H9 (cell line): ENCODE measurements around the gene SSRP1. TPM values are rescaled to one million over a fixed set of nuclear protein-coding genes. Genes with fewer than 3 reads are reported as not detected.

Experiments used
- DNase-seq: peaks from one replicate; pipeline ENCODE4 v3.0.0-alpha.2; 2017
- H2AFZ ChIP-seq: one replicate; pipeline ENCODE4 v1.6.1; 2013; ENCODE audit warnings: mild to moderate bottlenecking, low read length, control low read depth, moderate library complexity
- H2AK5ac ChIP-seq: 2 replicates; pipeline ENCODE4 v1.6.1; 2013; ENCODE audit warnings: low read length, control low read depth, mixed read lengths; ENCODE audit not compliant: insufficient read length
- H2BK120ac ChIP-seq: one replicate; pipeline ENCODE4 v1.6.1; 2013; ENCODE audit warnings: low read depth, mild to moderate bottlenecking, low read length, control low read depth, inconsistent platforms; ENCODE audit not compliant: poor library complexity, severe bottlenecking
- H2BK12ac ChIP-seq: 2 replicates; pipeline ENCODE4 v1.6.1; 2013; ENCODE audit warnings: low read length, control low read depth, mixed read lengths, low read depth; ENCODE audit not compliant: insufficient read length
- H2BK15ac ChIP-seq: 2 replicates; pipeline ENCODE4 v1.6.1; 2013; ENCODE audit warnings: low read depth, low read length, control low read depth
- H2BK20ac ChIP-seq: one replicate; pipeline ENCODE4 v1.6.1; 2013; ENCODE audit warnings: low read depth, mild to moderate bottlenecking, low read length, control low read depth, inconsistent platforms; ENCODE audit not compliant: poor library complexity, severe bottlenecking
- H2BK5ac ChIP-seq: 2 replicates; pipeline ENCODE4 v1.6.1; 2013; ENCODE audit warnings: low read length, control low read depth, mixed read lengths; ENCODE audit not compliant: insufficient read length
- H3K14ac ChIP-seq: 2 replicates; pipeline ENCODE4 v1.6.1; 2013; ENCODE audit warnings: low read length, control low read depth; ENCODE audit not compliant: insufficient read depth
- H3K18ac ChIP-seq: 2 replicates; pipeline ENCODE4 v1.6.1; 2013; ENCODE audit warnings: low read depth, mild to moderate bottlenecking, mixed read lengths, low read length, control low read depth; ENCODE audit not compliant: insufficient read length
- H3K23ac ChIP-seq: 2 replicates; pipeline ENCODE4 v1.6.1; 2013; ENCODE audit warnings: low read length, control low read depth, mixed read lengths, low read depth; ENCODE audit not compliant: insufficient read length
- H3K23me2 ChIP-seq: 2 replicates; pipeline ENCODE4 v1.6.1; 2013; ENCODE audit warnings: low read depth, mild to moderate bottlenecking, mixed read lengths, low read length, control low read depth; ENCODE audit not compliant: insufficient read length, poor library complexity, severe bottlenecking
- H3K27ac ChIP-seq: 2 replicates; pipeline ENCODE4 v1.5.1; 2013; ENCODE audit warnings: low read length, control low read depth, mixed read lengths, low read depth; ENCODE audit not compliant: insufficient read length
- H3K27me3 ChIP-seq: 2 replicates; pipeline ENCODE4 v1.6.1; 2013; ENCODE audit warnings: low read length, control low read depth, inconsistent platforms; ENCODE audit not compliant: insufficient read depth
- H3K4ac ChIP-seq: 2 replicates; pipeline ENCODE4 v1.6.1; 2013; ENCODE audit warnings: low read depth, mild to moderate bottlenecking, control low read depth, inconsistent platforms, low read length, moderate library complexity
- H3K4me1 ChIP-seq: 2 replicates; pipeline ENCODE4 v1.6.1; 2013; ENCODE audit warnings: low read length, control low read depth, inconsistent platforms; ENCODE audit not compliant: insufficient read depth
- H3K4me2 ChIP-seq: 2 replicates; pipeline ENCODE4 v1.6.1; 2013; ENCODE audit warnings: low read length, control low read depth, mixed read lengths; ENCODE audit not compliant: insufficient read length, insufficient read depth
- H3K56ac ChIP-seq: 2 replicates; pipeline ENCODE4 v1.6.1; 2013; ENCODE audit warnings: low read depth, mild to moderate bottlenecking, mixed read lengths, low read length, control low read depth; ENCODE audit not compliant: insufficient read length
- H3K79me1 ChIP-seq: 2 replicates; pipeline ENCODE4 v1.6.1; 2013; ENCODE audit warnings: low read depth, mild to moderate bottlenecking, moderate library complexity, low read length, control low read depth, inconsistent platforms; ENCODE audit not compliant: insufficient read depth, poor library complexity, severe bottlenecking
- H3K79me2 ChIP-seq: 2 replicates; pipeline ENCODE4 v1.6.1; 2013; ENCODE audit warnings: low read length, control low read depth, inconsistent platforms; ENCODE audit not compliant: insufficient read depth
- H3K9ac ChIP-seq: 2 replicates; pipeline ENCODE4 v1.6.1; 2013; ENCODE audit warnings: low read length, control low read depth, mixed read lengths; ENCODE audit not compliant: insufficient read length; ENCODE audit errors: extremely low read depth
- H3K9me3 ChIP-seq: one replicate; pipeline ENCODE4 v1.6.1; 2013; ENCODE audit warnings: low read depth, low read length, inconsistent platforms; ENCODE audit not compliant: control insufficient read depth
- H3T11ph ChIP-seq: one replicate; pipeline ENCODE4 v1.6.1; 2013; ENCODE audit warnings: mild to moderate bottlenecking, low read length, control low read depth, inconsistent platforms
- H4K20me1 ChIP-seq: one replicate; pipeline ENCODE4 v1.6.1; 2013; ENCODE audit not compliant: control insufficient read depth, insufficient read length, insufficient read depth
- H4K5ac ChIP-seq: 2 replicates; pipeline ENCODE4 v1.6.1; 2013; ENCODE audit warnings: low read depth, mild to moderate bottlenecking, mixed read lengths, low read length, control low read depth; ENCODE audit not compliant: insufficient read length
- H4K8ac ChIP-seq: replicated peaks from 2 replicates; pipeline ENCODE4 v1.6.1; 2013; ENCODE audit warnings: low read length, control low read depth, mixed read lengths, low read depth; ENCODE audit not compliant: insufficient read length
- H4K91ac ChIP-seq: 2 replicates; pipeline ENCODE4 v1.6.1; 2013; ENCODE audit warnings: low read depth, mild to moderate bottlenecking, moderate library complexity, mixed read lengths, low read length, control low read depth; ENCODE audit not compliant: insufficient read length
- H3K27ac Mint-ChIP-seq, 3 experiments: 2 replicates in 2 of 3; 3 replicates in 1 of 3; pipeline ENCODE4 v1.8.0; 2020 to 2021; ENCODE audit warnings: mixed read lengths in 3 of 3, mild to moderate bottlenecking in 1 of 3, moderate library complexity in 1 of 3
- H3K27me3 Mint-ChIP-seq: 2 replicates; pipeline ENCODE4 v1.8.0; 2021; ENCODE audit warnings: low read depth, mild to moderate bottlenecking, moderate library complexity, mixed read lengths
- H3K36me3 Mint-ChIP-seq, 3 experiments: 2 replicates in 2 of 3; 3 replicates in 1 of 3; pipeline ENCODE4 v1.8.0; 2020 to 2021; ENCODE audit warnings: low read depth in 3 of 3, mixed read lengths in 3 of 3; ENCODE audit not compliant: insufficient read depth in 1 of 3
- H3K4me1 Mint-ChIP-seq, 2 experiments: 2 replicates each; pipeline ENCODE4 v1.8.0; 2020; ENCODE audit warnings: mixed read lengths in 2 of 2
- H3K4me3 Mint-ChIP-seq, 2 experiments: 2 replicates in 1 of 2; 3 replicates in 1 of 2; pipeline ENCODE4 v1.8.0; 2020 to 2021; ENCODE audit warnings: mild to moderate bottlenecking in 2 of 2, mixed read lengths in 2 of 2, moderate library complexity in 1 of 2
- H3K9me3 Mint-ChIP-seq, 2 experiments: 2 replicates in 1 of 2; 3 replicates in 1 of 2; pipeline ENCODE4 v1.8.0; 2020; ENCODE audit warnings: mild to moderate bottlenecking in 2 of 2, mixed read lengths in 2 of 2, moderate library complexity in 1 of 2
- WGBS: extraction: QIAGEN DNeasy Blood & Tissue Kit; methylation state at CpG from one replicate; pipeline ENCODE4 v1.1.7; 2013; ENCODE audit warnings: missing lambda C conversion rate, low lambda C conversion rate, mixed read lengths; ENCODE audit not compliant: insufficient read length; ENCODE audit errors: extremely low coverage; 5-methylcytosine and 5-hydroxymethylcytosine counted together
- total RNA-seq: library from RNA; stranded (reverse); gene quantifications from 2 replicates; pipeline ENCODE4 v1.2.1, GENCODE V29; 2021
- TF ChIP-seq, protein P1 (sequence below): fragments of 200-600 bp; sonication (generic); conservative IDR thresholded peaks from 3 replicates; pipeline ENCODE4 v1.8.0; 2021; ENCODE audit warnings: antibody characterized with exemption, mild to moderate bottlenecking

Gene SSRP1
- total RNA-seq, 1 experiment from 2014 or later = 202 TPM

DNA sequence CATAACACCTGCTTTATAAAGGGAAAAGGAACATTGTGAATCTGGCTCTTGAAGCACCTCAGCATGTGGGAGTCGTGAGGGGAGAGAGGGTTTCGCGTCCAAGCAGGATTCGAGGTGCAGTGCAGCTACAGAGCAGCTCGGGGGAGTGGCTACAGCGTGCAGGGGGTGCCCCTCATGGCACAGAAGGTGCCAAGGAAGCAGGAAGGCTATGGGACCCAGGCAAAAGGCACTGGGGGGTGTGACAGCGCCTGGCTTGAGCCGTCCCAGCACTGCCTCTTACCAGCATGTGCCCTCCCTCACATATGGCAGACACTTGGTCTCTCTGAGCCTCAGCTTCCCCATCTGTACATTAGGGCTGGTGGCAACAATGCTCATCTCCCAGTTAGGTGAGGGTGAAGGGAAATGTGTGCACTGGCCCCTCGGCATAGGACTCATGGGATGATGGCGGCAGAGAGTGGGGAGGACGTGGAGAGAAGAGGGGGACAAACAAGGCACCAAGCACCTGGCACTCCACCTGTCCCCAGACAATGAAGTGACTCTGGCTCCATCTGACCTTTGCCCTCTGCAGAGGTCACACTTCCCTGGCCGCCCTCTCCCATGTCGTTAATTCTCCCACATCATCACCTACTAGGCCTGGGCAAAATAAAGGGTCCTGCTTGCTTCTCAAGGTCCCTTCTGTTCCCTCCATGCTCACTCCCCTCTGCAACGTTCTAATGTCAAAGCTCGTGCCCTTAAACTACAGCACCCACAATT lies 21.3 kb downstream of the SSRP1 start:
- Histone ChIP-seq H3K14ac (no peak overlapping the region), H3K4ac (no peak overlapping the region), H3K23ac (no peak overlapping the region), H2AFZ (no peak overlapping the region), H3K27me3 (no peaks in the 10 kb centered on the region), H3K4me1 (peaks cover 21% of the 10 kb centered on the region), H2BK12ac (no peak overlapping the region), H3K79me2 (peaks cover 2% of the 10 kb centered on the region; the same call in 1 of the 2 replicates), H3K4me2 (no peak overlapping the region), H2BK15ac (no peak overlapping the region), H3K56ac (no peak overlapping the region), H3K9me3 (no peaks in the 10 kb centered on the region), H4K20me1 (no peaks in the 10 kb centered on the region), H3K23me2 (peaks cover 6% of the 10 kb centered on the region), H2BK120ac (no peak overlapping the region), H4K5ac (no peak overlapping the region), H4K91ac (no peak overlapping the region), H3K9ac (no peak overlapping the region), H2BK5ac (no peak overlapping the region), H3T11ph (no peak overlapping the region), H2BK20ac (no peak overlapping the region), H3K18ac (no peak overlapping the region), H3K27ac (no peak overlapping the region), H4K8ac (no peak overlapping the region), H3K79me1 (no peaks in the 10 kb centered on the region), H2AK5ac (no peak overlapping the region)
- TF ChIP-seq, protein P1, sequence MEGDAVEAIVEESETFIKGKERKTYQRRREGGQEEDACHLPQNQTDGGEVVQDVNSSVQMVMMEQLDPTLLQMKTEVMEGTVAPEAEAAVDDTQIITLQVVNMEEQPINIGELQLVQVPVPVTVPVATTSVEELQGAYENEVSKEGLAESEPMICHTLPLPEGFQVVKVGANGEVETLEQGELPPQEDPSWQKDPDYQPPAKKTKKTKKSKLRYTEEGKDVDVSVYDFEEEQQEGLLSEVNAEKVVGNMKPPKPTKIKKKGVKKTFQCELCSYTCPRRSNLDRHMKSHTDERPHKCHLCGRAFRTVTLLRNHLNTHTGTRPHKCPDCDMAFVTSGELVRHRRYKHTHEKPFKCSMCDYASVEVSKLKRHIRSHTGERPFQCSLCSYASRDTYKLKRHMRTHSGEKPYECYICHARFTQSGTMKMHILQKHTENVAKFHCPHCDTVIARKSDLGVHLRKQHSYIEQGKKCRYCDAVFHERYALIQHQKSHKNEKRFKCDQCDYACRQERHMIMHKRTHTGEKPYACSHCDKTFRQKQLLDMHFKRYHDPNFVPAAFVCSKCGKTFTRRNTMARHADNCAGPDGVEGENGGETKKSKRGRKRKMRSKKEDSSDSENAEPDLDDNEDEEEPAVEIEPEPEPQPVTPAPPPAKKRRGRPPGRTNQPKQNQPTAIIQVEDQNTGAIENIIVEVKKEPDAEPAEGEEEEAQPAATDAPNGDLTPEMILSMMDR = no peak
- H3K27me3 Mint-ChIP-seq = no peaks in the 10 kb centered on the region
- H3K27ac Mint-ChIP-seq = peak overlapping the region in 2 of 3 experiments; percentile 56 to 76; a peak in 3 of 7 replicates
- WGBS = no CpG with 5 or more reads among the region's 15 CpGs
- no peaks in the 10 kb centered on the region for H3K9me3 Mint-ChIP-seq
- no peak for DNase-seq
- H3K4me1 Mint-ChIP-seq = peaks cover 20 to 24% of the 10 kb centered on the region in 2 experiments
- peak overlapping the region in 1 of 2 experiments; percentile 13; a peak in 1 of 5 replicates for H3K4me3 Mint-ChIP-seq
- peaks cover 23 to 31% (median 30%) of the 10 kb centered on the region in 3 experiments for H3K36me3 Mint-ChIP-seq
